ENCODE results near the gene FAM180B. TPM values are rescaled to one million over a fixed set of nuclear protein-coding genes. Genes with fewer than 3 reads are reported as not detected.
"Not testable (repeated sequence)": the region's sequence is repeated elsewhere in the genome, so short reads cannot be mapped to it uniquely, and the experiment has no call there.

FAM180B gene
- polyA plus RNA-seq, 1 donor from 2014 or later = not detected

- Mint-ChIP-seq H3K36me3 (no peaks in the 10 kb centered on the region), H3K4me3 (no peak overlapping the region), H3K27me3 (no peaks in the 10 kb centered on the region), H3K27ac (no peak overlapping the region), H3K4me1 (peaks cover 2 to 5% (median 3%) of the 10 kb centered on the region in 3 donors), H3K9me3 (no peaks in the 10 kb centered on the region)
Measured at GRCh38 chr11:47558695-47559094, 27.8 kb upstream of the FAM180B start.

GRCh38 chr11:47560426-47560825 lies 26.1 kb upstream of the FAM180B start:
- H3K27ac Mint-ChIP-seq = no peak overlapping the region
- no peaks in the 10 kb centered on the region for H3K9me3 Mint-ChIP-seq
- no peaks in the 10 kb centered on the region for H3K36me3 Mint-ChIP-seq
- no peaks in the 10 kb centered on the region for H3K27me3 Mint-ChIP-seq
- peaks cover 0 to 6% (median 3%) of the 10 kb centered on the region in 3 donors for H3K4me1 Mint-ChIP-seq
- H3K4me3 Mint-ChIP-seq = peak overlapping the region in 1 of 4 donors; percentile 50

GRCh38 chr11:47562393-47562792 lies 24.1 kb upstream of the FAM180B start:
- not testable (repeated sequence) for H3K27me3 Mint-ChIP-seq, H3K9me3 Mint-ChIP-seq, H3K27ac Mint-ChIP-seq, H3K36me3 Mint-ChIP-seq
- Mint-ChIP-seq H3K4me1 (peaks cover 3 to 13% (median 7%) of the 10 kb centered on the region in 3 donors), H3K4me3 (peak overlapping the region in 3 of 4 donors; percentile 32 to 58 (median 43))

- Mint-ChIP-seq H3K4me3 (peak overlapping the region in 3 of 4 donors; percentile 60 to 87 (median 63)), H3K4me1 (peaks cover 3 to 13% (median 7%) of the 10 kb centered on the region in 3 donors)
- not testable (repeated sequence) for H3K27me3 Mint-ChIP-seq, H3K36me3 Mint-ChIP-seq, H3K27ac Mint-ChIP-seq, H3K9me3 Mint-ChIP-seq
Measured at GRCh38 chr11:47564366-47564765, 22.1 kb upstream of the FAM180B start.

- Mint-ChIP-seq H3K4me3 (peak overlapping the region; percentile 84 to 91 (median 86)), H3K27ac (peak overlapping the region in 2 of 3 donors; percentile 71 to 74), H3K9me3 (no peaks in the 10 kb centered on the region), H3K36me3 (no peaks in the 10 kb centered on the region), H3K27me3 (no peaks in the 10 kb centered on the region), H3K4me1 (peaks cover 3 to 13% (median 7%) of the 10 kb centered on the region in 3 donors)
Measured at GRCh38 chr11:47564933-47565339, 21.5 kb upstream of the FAM180B start.

GRCh38 chr11:47565340-47566148 lies 20.9 kb upstream of the FAM180B start, which contains the start of gene PTPMT1:
Gene PTPMT1, plus strand, starts transcription at chr11:47565599. Its CDS starts 24 bp downstream, at chr11:47565623.
- Mint-ChIP-seq H3K9me3 (no peaks in the 10 kb centered on the region), H3K4me1 (peaks cover 3 to 13% (median 7%) of the 10 kb centered on the region in 3 donors), H3K4me3 (peak within 1 kb of the TSS; percentile 84 to 91 (median 89)), H3K36me3 (no peaks in the 10 kb centered on the region), H3K27ac (peak within 1 kb of the TSS; percentile 39 to 86 (median 74)), H3K27me3 (no peaks in the 10 kb centered on the region)

- Mint-ChIP-seq H3K4me1 (peaks cover 3 to 13% (median 7%) of the 10 kb centered on the region in 3 donors), H3K36me3 (no peaks in the 10 kb centered on the region), H3K27me3 (no peaks in the 10 kb centered on the region), H3K9me3 (no peaks in the 10 kb centered on the region), H3K27ac (peak overlapping the region in 2 of 3 donors; percentile 33 to 39), H3K4me3 (peak overlapping the region; percentile 84 to 91 (median 87))
Measured at GRCh38 chr11:47566149-47566698, 20.3 kb upstream of the FAM180B start.

GRCh38 chr11:47569646-47570045 lies 16.8 kb upstream of the FAM180B start:
- H3K27ac Mint-ChIP-seq = no peak overlapping the region
- peaks cover 3% of the 10 kb centered on the region for H3K36me3 Mint-ChIP-seq
- H3K9me3 Mint-ChIP-seq = no peaks in the 10 kb centered on the region

GRCh38 chr11:47570651-47571356 lies 15.7 kb upstream of the FAM180B start:
- Mint-ChIP-seq H3K36me3 (peaks cover 3% of the 10 kb centered on the region), H3K9me3 (no peaks in the 10 kb centered on the region), H3K4me1 (peaks cover 0 to 16% (median 12%) of the 10 kb centered on the region in 3 donors), H3K27ac (peak overlapping the region in 2 of 3 donors; percentile 46 to 56), H3K27me3 (no peaks in the 10 kb centered on the region), H3K4me3 (peak overlapping the region in 1 of 4 donors; percentile 48)

More at GRCh38 chr11:47569646-47570045, 16.8 kb upstream of the FAM180B start:
- H3K27me3 Mint-ChIP-seq = no peaks in the 10 kb centered on the region
- H3K4me1 Mint-ChIP-seq = peaks cover 0 to 19% (median 12%) of the 10 kb centered on the region in 3 donors
- no peak overlapping the region for H3K4me3 Mint-ChIP-seq

GRCh38 chr11:47571357-47571729 lies 15.1 kb upstream of the FAM180B start:
- H3K4me3 Mint-ChIP-seq = no peak overlapping the region
- peaks cover 3% of the 10 kb centered on the region for H3K36me3 Mint-ChIP-seq
- no peaks in the 10 kb centered on the region for H3K27me3 Mint-ChIP-seq
- H3K9me3 Mint-ChIP-seq = no peaks in the 10 kb centered on the region
- peaks cover 0 to 15% (median 10%) of the 10 kb centered on the region in 3 donors for H3K4me1 Mint-ChIP-seq
- peak overlapping the region in 1 of 3 donors; percentile 56 for H3K27ac Mint-ChIP-seq

GRCh38 chr11:47571895-47572294 lies 14.6 kb upstream of the FAM180B start:
- Mint-ChIP-seq H3K9me3 (no peaks in the 10 kb centered on the region), H3K36me3 (peaks cover 3% of the 10 kb centered on the region), H3K4me3 (peak overlapping the region in 1 of 4 donors; percentile 60), H3K27me3 (no peaks in the 10 kb centered on the region), H3K4me1 (peaks cover 0 to 11% (median 5%) of the 10 kb centered on the region in 3 donors), H3K27ac (peak overlapping the region in 1 of 3 donors; percentile 63)

- peak overlapping the region in 2 of 3 donors; percentile 63 to 67 for H3K27ac Mint-ChIP-seq
- H3K27me3 Mint-ChIP-seq = no peaks in the 10 kb centered on the region
- H3K36me3 Mint-ChIP-seq = peaks cover 5% of the 10 kb centered on the region
- H3K4me3 Mint-ChIP-seq = peak overlapping the region in 1 of 4 donors; percentile 60
- H3K9me3 Mint-ChIP-seq = no peaks in the 10 kb centered on the region
- H3K4me1 Mint-ChIP-seq = peaks cover 4 to 19% (median 11%) of the 10 kb centered on the region in 3 donors
Measured at GRCh38 chr11:47572715-47573255, 13.7 kb upstream of the FAM180B start.

GRCh38 chr11:47573321-47573720 lies 13.2 kb upstream of the FAM180B start:
- Mint-ChIP-seq H3K27me3 (no peaks in the 10 kb centered on the region), H3K4me3 (peak overlapping the region in 1 of 4 donors; percentile 43), H3K27ac (no peak overlapping the region), H3K4me1 (peaks cover 5 to 24% (median 14%) of the 10 kb centered on the region in 3 donors), H3K36me3 (peaks cover 5% of the 10 kb centered on the region), H3K9me3 (no peaks in the 10 kb centered on the region)

GRCh38 chr11:47577460-47578041 lies 8.9 kb upstream of the FAM180B start:
- Mint-ChIP-seq H3K36me3 (peaks cover 10% of the 10 kb centered on the region), H3K27me3 (peaks cover 2% of the 10 kb centered on the region), H3K4me1 (peaks cover 14 to 39% (median 23%) of the 10 kb centered on the region in 3 donors), H3K4me3 (peak overlapping the region; percentile 91 to 100 (median 100)), H3K27ac (peak overlapping the region; percentile 46 to 99 (median 67)), H3K9me3 (no peaks in the 10 kb centered on the region)

Measured in IgD-negative memory B cell (primary cell).